Measurements from ENCODE around the gene CYP4B1.

DNA sequence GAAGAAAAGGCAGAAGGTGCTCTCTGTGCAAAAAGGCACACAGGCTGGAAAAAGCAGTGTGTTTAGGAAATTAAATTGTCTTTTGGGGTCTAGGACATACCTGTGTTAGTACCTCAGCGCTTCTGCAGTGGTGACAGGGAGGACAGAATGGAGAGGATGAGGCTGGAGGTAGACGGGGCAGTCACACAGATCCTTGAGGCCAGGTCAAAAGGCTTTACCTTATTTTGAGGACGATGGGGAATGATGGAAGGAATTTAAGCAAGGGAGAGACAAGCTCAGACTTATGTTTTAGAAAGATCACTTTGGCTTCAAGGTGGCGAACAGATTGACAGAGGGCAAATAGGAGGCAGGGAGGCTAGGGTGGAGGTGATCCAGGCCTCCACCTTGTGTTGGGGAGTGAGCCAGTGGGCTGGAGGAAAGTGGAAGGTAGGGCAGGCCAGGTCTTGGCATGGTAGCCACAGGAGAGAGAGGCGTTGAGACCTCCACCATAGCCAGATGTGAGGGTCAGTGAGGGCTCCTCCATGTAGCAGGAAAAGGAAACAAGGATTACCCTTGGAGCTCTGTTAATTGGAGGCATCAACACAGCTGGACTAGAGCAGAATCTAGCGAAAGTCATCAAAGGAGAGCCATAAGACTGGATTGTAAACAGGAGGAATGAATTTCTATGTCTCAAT, 4.2 kb downstream of the CYP4B1 start:
- no peak for TF ChIP-seq CTCF (IDR thresholded peaks at IDR 0.05)
- no peak for TF ChIP-seq POLR2A (IDR thresholded peaks at IDR 0.05)
